Ascending aorta (tissue), 2 donors: ENCODE results near the gene NAP1L1. TPM values are rescaled to one million over a fixed set of nuclear protein-coding genes. Genes with fewer than 3 reads are reported as not detected.

ENCODE experiments used
- DNase-seq, 2 donors: peaks; one replicate each; pipeline ENCODE4 v3.0.0-alpha.2; 2019; ENCODE audit warnings: low spot score in 2 of 2
- H3K27ac ChIP-seq, 2 donors: fragments of 200-600 bp; sonication (generic); one replicate each; pipeline ENCODE4 v1.5.1; 2016 to 2017; ENCODE audit warnings: mild to moderate bottlenecking in 1 of 2
- H3K27me3 ChIP-seq: fragments of 200-600 bp; sonication (generic); one replicate; pipeline ENCODE4 v1.5.1; 2017
- H3K36me3 ChIP-seq, 2 donors: fragments of 200-600 bp; sonication (generic); one replicate each; pipeline ENCODE4 v1.5.1; 2016
- H3K4me1 ChIP-seq, 2 donors: fragments of 200-600 bp; sonication (generic); one replicate each; pipeline ENCODE4 v1.5.1; 2016 to 2017; ENCODE audit warnings: mild to moderate bottlenecking in 1 of 2
- H3K4me3 ChIP-seq, 2 donors: fragments of 200-600 bp; sonication (generic); one replicate each; pipeline ENCODE4 v1.5.1; 2016 to 2017; ENCODE audit warnings: mild to moderate bottlenecking in 1 of 2
- H3K9me3 ChIP-seq, 2 donors: fragments of 200-600 bp; sonication (generic); one replicate each; pipeline ENCODE4 v1.5.1; 2016
- intact Hi-C: fragments of 100-400 bp; cut with DNase I; formaldehyde crosslinking; loops from one replicate; pipeline ENCODE4 v1.15.1; 2023
- total RNA-seq: library from RNA; depleted of rRNA; stranded (reverse); fragments of >200 nt; gene quantifications from one replicate; pipeline ENCODE4 v1.1.0, GENCODE V29; 2016
- TF ChIP-seq, protein P1 (sequence below), 3 experiments: fragments of 200-600 bp in 2 of 3; fragments of 450-650 bp in 1 of 3; sonication (generic) in 2 of 3; IDR thresholded peaks; one replicate each; pipeline ENCODE4 v1.5.1; 2016 to 2019; ENCODE audit warnings: antibody characterized with exemption in 3 of 3, mild to moderate bottlenecking in 1 of 3, moderate library complexity in 1 of 3

Gene NAP1L1
- total RNA-seq, 1 donor from 2014 or later, result 116 TPM

DNA sequence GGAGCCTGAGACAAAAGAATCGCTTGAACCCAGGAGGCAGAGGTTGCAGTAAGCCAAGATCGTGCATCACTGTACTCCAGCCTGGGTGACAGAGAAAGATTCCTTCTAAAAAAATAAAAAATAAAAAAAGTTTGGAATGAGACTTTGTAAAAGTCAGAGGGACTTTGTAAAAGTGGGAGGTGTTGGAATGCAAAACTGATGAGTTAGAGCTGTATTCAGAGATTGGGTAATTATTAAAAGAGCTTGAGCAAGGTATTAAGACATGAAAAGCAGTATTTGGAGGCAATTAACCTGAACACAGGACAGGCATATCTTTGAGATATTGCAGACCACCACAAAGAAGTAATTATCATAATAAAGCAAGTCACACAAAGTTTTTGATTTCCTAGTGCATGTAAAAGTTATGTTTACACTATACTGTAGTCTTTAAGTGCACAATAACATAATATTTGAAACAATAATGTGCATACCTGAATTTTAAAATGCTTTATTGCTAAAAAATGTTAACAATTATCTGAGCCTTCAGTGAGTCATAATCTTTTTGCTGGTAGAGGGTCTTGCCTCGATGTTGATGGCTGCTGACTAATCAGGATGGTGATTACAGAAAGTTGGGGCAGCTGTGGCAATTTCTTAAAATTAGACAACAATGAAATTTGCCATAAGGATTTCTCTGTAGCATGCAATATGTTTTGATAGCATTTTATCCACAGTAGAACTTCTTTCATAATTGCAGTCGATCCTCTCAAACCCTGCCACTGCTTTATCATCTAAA, 86.0 kb downstream of the NAP1L1 start:
- Histone ChIP-seq H3K9me3 (no peaks in the 10 kb centered on the region), H3K4me1 (no peaks in the 10 kb centered on the region), H3K36me3 (no peaks in the 10 kb centered on the region), H3K4me3 (no peak overlapping the region), H3K27me3 (no peaks in the 10 kb centered on the region), H3K27ac (no peak overlapping the region)
- intact Hi-C loops, result no loop called here
- DNase-seq, result no peak
- TF ChIP-seq, protein P1, sequence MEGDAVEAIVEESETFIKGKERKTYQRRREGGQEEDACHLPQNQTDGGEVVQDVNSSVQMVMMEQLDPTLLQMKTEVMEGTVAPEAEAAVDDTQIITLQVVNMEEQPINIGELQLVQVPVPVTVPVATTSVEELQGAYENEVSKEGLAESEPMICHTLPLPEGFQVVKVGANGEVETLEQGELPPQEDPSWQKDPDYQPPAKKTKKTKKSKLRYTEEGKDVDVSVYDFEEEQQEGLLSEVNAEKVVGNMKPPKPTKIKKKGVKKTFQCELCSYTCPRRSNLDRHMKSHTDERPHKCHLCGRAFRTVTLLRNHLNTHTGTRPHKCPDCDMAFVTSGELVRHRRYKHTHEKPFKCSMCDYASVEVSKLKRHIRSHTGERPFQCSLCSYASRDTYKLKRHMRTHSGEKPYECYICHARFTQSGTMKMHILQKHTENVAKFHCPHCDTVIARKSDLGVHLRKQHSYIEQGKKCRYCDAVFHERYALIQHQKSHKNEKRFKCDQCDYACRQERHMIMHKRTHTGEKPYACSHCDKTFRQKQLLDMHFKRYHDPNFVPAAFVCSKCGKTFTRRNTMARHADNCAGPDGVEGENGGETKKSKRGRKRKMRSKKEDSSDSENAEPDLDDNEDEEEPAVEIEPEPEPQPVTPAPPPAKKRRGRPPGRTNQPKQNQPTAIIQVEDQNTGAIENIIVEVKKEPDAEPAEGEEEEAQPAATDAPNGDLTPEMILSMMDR (IDR thresholded peaks at IDR 0.05), result no peak

DNA sequence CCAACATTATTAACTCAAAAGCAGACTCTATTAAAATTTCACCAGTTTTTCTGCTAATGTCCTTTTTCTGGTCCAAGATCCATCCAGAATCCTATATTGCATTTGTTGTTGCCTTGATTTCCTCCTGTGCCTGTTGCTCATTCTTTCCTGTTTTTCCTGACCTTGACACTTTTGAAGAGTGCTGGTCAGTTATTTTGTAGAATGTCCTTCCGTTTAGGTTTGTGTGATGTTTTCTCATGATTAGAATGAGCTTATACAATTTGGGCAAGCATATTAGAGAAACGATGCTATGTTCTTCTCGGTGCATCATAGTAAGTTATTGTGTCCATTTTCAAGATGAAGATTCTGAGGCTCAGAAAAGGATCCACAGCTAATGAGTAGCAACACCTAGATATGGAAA, 86.8 kb downstream of the NAP1L1 start:
- H3K4me3 ChIP-seq, result no peak overlapping the region
- DNase-seq, result no peak
- TF ChIP-seq, protein P1 (IDR thresholded peaks at IDR 0.05), result no peak
- no peaks in the 10 kb centered on the region for H3K27me3 ChIP-seq
- no peak overlapping the region for H3K27ac ChIP-seq
- H3K36me3 ChIP-seq, result no peaks in the 10 kb centered on the region
- intact Hi-C loops, result no loop called here
- H3K4me1 ChIP-seq, result no peaks in the 10 kb centered on the region
- H3K9me3 ChIP-seq, result no peaks in the 10 kb centered on the region

DNA sequence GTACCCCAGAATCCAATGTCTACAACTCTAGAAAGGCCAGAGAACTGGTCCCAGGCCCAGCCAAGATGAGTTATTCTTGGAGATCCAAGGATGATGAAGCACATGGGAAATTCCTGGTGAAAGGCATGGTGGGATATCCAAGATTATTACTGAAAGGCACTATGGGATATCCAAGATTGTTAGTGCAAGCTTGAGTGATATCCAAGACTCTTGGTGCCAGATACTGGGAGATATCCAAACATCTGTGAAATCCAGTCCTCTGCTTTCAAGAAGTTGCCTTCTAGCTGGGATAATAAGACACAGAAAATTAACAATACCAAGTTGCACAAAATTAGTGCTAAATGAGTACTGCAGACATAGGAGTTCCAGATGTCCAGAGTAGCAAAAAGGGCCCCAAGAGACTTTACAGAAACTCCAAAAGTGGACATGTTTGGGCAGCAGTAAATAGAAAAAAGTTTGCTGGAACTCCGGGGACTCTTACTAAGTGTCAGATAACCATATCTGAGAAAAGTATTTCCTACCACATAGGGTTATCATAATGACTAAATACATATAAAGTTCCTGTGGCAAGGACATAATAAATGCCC, 87.5 kb downstream of the NAP1L1 start:
- DNase-seq, result no peak

DNA sequence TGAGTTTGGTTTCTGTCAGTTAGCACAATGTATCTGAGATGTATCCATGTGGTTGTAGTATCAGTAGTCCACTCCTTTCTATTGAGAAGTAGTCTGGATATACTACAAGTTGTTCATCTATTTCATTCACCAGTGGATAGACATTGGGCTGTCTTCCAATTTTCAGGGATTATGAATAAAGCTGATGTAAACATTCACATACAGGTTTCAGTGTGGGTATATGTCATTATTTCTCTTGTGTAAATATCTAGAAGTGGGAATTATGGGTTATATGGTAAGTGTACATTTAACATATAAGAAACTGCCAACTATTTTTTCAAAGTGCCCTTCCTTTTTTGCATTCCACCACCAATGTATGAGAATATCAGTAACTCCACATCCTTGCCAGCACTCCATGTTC, 88.8 kb downstream of the NAP1L1 start:
- no peak overlapping the region for H3K27ac ChIP-seq
- no peaks in the 10 kb centered on the region for H3K9me3 ChIP-seq
- intact Hi-C loops, result no loop called here
- DNase-seq, result no peak
- TF ChIP-seq, protein P1 (IDR thresholded peaks at IDR 0.05), result no peak
- no peak overlapping the region for H3K4me3 ChIP-seq
- no peaks in the 10 kb centered on the region for H3K36me3 ChIP-seq
- H3K4me1 ChIP-seq, result no peaks in the 10 kb centered on the region
- no peaks in the 10 kb centered on the region for H3K27me3 ChIP-seq

More for the DNA sequence above, 87.5 kb downstream of the NAP1L1 start:
- no peak overlapping the region for H3K27ac ChIP-seq
- H3K36me3 ChIP-seq, result no peaks in the 10 kb centered on the region
- H3K9me3 ChIP-seq, result no peaks in the 10 kb centered on the region
- no peak overlapping the region for H3K4me3 ChIP-seq
- no peaks in the 10 kb centered on the region for H3K4me1 ChIP-seq
- intact Hi-C loops, result no loop called here
- H3K27me3 ChIP-seq, result no peaks in the 10 kb centered on the region
- TF ChIP-seq, protein P1 (IDR thresholded peaks at IDR 0.05), result no peak

DNA sequence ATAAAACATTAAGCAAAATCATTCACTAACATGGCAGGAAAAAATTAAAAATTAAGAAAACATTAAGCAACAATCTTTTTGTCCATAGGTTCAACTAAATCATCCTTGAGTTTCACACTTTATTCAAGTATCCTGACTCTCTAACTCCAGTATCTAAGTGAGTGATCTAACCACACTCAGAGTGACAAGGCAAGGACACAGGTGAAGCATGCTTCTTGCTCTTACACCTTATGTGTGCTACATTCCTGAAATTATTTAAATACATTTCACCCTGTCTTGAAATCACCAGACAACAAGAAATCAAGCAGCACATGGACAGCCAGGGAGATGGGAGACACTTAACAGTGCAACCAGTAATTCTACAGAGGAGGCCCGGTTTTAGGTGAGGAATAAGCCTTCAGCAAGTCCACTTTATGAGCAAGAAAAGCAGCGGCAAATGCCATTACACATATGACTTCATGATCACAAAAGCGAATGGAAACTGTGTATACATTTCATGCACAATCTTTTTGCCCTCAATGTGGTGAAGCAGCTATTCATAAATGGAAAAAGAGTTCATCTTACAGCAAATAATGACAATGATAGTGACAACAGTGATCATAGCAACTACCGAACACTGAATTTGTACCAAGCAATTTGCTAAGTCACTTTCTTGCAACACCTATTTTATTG, 90.3 kb downstream of the NAP1L1 start:
- DNase-seq, result no peak
- TF ChIP-seq, protein P1 (IDR thresholded peaks at IDR 0.05), result no peak
- Histone ChIP-seq H3K4me3 (no peak overlapping the region), H3K36me3 (no peaks in the 10 kb centered on the region), H3K27ac (no peak overlapping the region), H3K4me1 (no peaks in the 10 kb centered on the region), H3K27me3 (no peaks in the 10 kb centered on the region), H3K9me3 (no peaks in the 10 kb centered on the region)
- intact Hi-C loops, result no loop called here
